HepG2 (cell line): ENCODE results near the gene EDN3. TPM values are rescaled to one million over a fixed set of nuclear protein-coding genes. Genes with fewer than 3 reads are reported as not detected.

Experiments
- ATAC-seq: fragments of 200-7000 bp; cut with Tn5 transposase; 3 replicates; pipeline ENCODE4 v1.9.1; 2020; ENCODE audit warnings: mild to moderate bottlenecking, moderate library complexity
- BruUV-seq: library from RNA; stranded (reverse); fragments of 400-500 nt; replicated peaks from 2 replicates; lab custom pipeline; 2021; lab: Mats Ljungman, UMichigan
- CTCF ChIA-PET: fragments of 300-600 bp; formaldehyde crosslinking; extraction: SDS; loops from one replicate; lab custom pipeline; 2021; ENCODE audit warnings: low total read pairs, inconsistent platforms, low intra/inter-chr PET ratio; lab: Yijun Ruan, JAX
- POLR2A ChIA-PET: fragments of 350-600 bp; sonication (Branson Sonifier 250); formaldehyde crosslinking; loops from one replicate; lab custom pipeline; 2020; ENCODE audit warnings: antibody characterized with exemption, inconsistent platforms; lab: Yijun Ruan, JAX
- DNase-seq: peaks from one replicate; pipeline ENCODE4 v3.0.0-alpha.2; 2015; ENCODE audit warnings: low spot score
- FAIRE-seq: peaks from 3 replicates; lab custom pipeline; 2011; peaks lifted over from hg19 to GRCh38; lab: Jason Lieb, UNC
- H2AFZ ChIP-seq: one replicate; pipeline ENCODE4 v1.6.1; 2011; ENCODE audit warnings: low read length, inconsistent platforms
- H3K27ac ChIP-seq: fragments of 300-600 bp; 3 replicates; pipeline ENCODE4 v1.8.0; 2011; ENCODE audit warnings: mixed run types, mild to moderate bottlenecking, mixed read lengths, low read length, inconsistent platforms; ENCODE audit not compliant: insufficient read depth; ENCODE audit errors: extremely low read length
- H3K27me3 ChIP-seq, 2 experiments: fragments of 200-600 bp in 1 of 2; 2 replicates in 1 of 2; 3 replicates in 1 of 2; pipeline versions ENCODE4 v1.6.0 to v1.8.0; 2011; ENCODE audit warnings: low read length in 2 of 2, mild to moderate bottlenecking in 2 of 2, moderate library complexity in 2 of 2, inconsistent platforms in 1 of 2; ENCODE audit not compliant: insufficient read depth in 2 of 2, control insufficient read depth in 1 of 2
- H3K36me3 ChIP-seq, 2 experiments: fragments of 200-600 bp in 1 of 2; replicated peaks in 1 of 2; 2 replicates in 1 of 2; 3 replicates in 1 of 2; pipeline versions ENCODE4 v1.5.1 to v1.8.0; 2011; ENCODE audit warnings: low read length in 2 of 2, inconsistent platforms in 1 of 2; ENCODE audit not compliant: insufficient read depth in 2 of 2, control insufficient read depth in 1 of 2
- H3K4me1 ChIP-seq: 2 replicates; pipeline ENCODE4 v1.5.1; 2012; ENCODE audit warnings: low read length, inconsistent platforms; ENCODE audit not compliant: insufficient read depth
- H3K4me2 ChIP-seq: 2 replicates; pipeline ENCODE4 v1.6.0; 2011; ENCODE audit warnings: low read depth, low read length, inconsistent platforms
- H3K4me3 ChIP-seq, 3 experiments: fragments of 200-600 bp in 1 of 3; sonication (generic), shearing (Covaris generic) in 1 of 3; replicated peaks in 1 of 3; 2 replicates each; pipeline ENCODE4 v1.5.1; 2011 to 2016; ENCODE audit warnings: low read length in 3 of 3, inconsistent platforms in 2 of 3, low read depth in 2 of 3, mild to moderate bottlenecking in 2 of 3, control low read depth in 1 of 3, mixed read lengths in 1 of 3; ENCODE audit not compliant: insufficient read depth in 1 of 3
- H3K79me2 ChIP-seq: one replicate; pipeline ENCODE4 v1.6.1; 2011; ENCODE audit warnings: low read length, inconsistent platforms; ENCODE audit not compliant: insufficient read depth
- H3K9ac ChIP-seq: 2 replicates; pipeline ENCODE4 v1.6.0; 2011; ENCODE audit warnings: mild to moderate bottlenecking, low read depth, low read length, inconsistent platforms; ENCODE audit not compliant: insufficient read depth
- H3K9me3 ChIP-seq: 2 replicates; pipeline ENCODE4 v1.5.1; 2012; ENCODE audit warnings: mild to moderate bottlenecking, low read length
- H4K20me1 ChIP-seq: 2 replicates; pipeline ENCODE4 v1.6.0; 2011; ENCODE audit warnings: inconsistent platforms, mild to moderate bottlenecking, low read length, moderate library complexity; ENCODE audit not compliant: insufficient read depth
- CEBPB ChIP-seq: IDR thresholded peaks from 2 replicates; pipeline ENCODE4 v1.6.1; 2011; ENCODE audit warnings: low read depth, low read length, improper control_type of control experiment, borderline replicate concordance
- HNRNPLL ChIP-seq: fragments of 200-400 bp; formaldehyde crosslinking; IDR thresholded peaks from 2 replicates; pipeline ENCODE4 v1.6.1; 2017; ENCODE audit warnings: mild to moderate bottlenecking, low read depth, low read length; ENCODE audit not compliant: poor library complexity, severe bottlenecking
- ZSCAN21 ChIP-seq: sonication (generic); formaldehyde crosslinking; IDR thresholded peaks from 2 replicates; pipeline ENCODE4 v1.8.0; 2022; ENCODE audit warnings: mild to moderate bottlenecking, missing genetic modification reagents, moderate library complexity, borderline replicate concordance
- WGBS: methylation state at CpG from one replicate; pipeline ENCODE4 v1.1.6; 2017; ENCODE audit warnings: low lambda C conversion rate; 5-methylcytosine and 5-hydroxymethylcytosine counted together
- in situ Hi-C: cut with HindIII; loops from 2 replicates; pipeline ENCODE4 v1.10.0; 2017; ENCODE audit warnings: low pct_unique_long_range_greater_than_20kb; ENCODE audit not compliant: extremely low pct_ligation_motif_present
- intact Hi-C: fragments of 100-400 bp; cut with micrococcal nuclease; formaldehyde crosslinking; loops from one replicate; pipeline ENCODE4 v1.10.0; 2022; ENCODE audit not compliant: unreplicated experiment
- polyA plus RNA-seq, 8 experiments: library from polyadenylated mRNA; depleted of rRNA in 3 of 8; stranded (reverse) in 7 of 8; unstranded in 1 of 8; fragments of >200 nt; fragmentation: Illumina TruSeq in 4 of 8; extraction: Trizol in 4 of 8; gene quantifications; 2 replicates each; pipeline versions ENCODE4 v1.2.1 to v1.2.3, GENCODE V29; 2011 to 2016; ENCODE audit warnings: low read depth in 4 of 8, missing spikeins in 1 of 8, mixed read lengths in 1 of 8; ENCODE audit not compliant: insufficient read depth in 1 of 8
- total RNA-seq, 5 experiments: library from RNA; depleted of rRNA; stranded (reverse); fragments of >200 nt; fragmentation: Illumina TruSeq; extraction: Trizol; gene quantifications; 2 replicates each; pipeline ENCODE4 v1.2.3, GENCODE V29; 2016; ENCODE audit warnings: low read depth in 1 of 5
- TF ChIP-seq, protein P1 (sequence below): sonication (generic); formaldehyde crosslinking; IDR thresholded peaks from 2 replicates; pipeline ENCODE4 v1.5.0; 2020; ENCODE audit warnings: missing genetic modification reagents, mild to moderate bottlenecking, borderline replicate concordance

EDN3 gene
- total and polyA plus RNA-seq, 2 of the 13 experiments (the other 11 are each of a cell fraction or from before 2014, with no cell fraction given), result not detected

- ATAC-seq, result peak; percentile 20; the same call in 1 of the 3 replicates
- H2AFZ ChIP-seq, result no peak overlapping the region
- peaks cover 0 to 42% of the 10 kb centered on the region in 2 experiments; a peak in 2 of 5 replicates for H3K27me3 ChIP-seq
- no peak overlapping the region for H3K27ac ChIP-seq
- H3K36me3 ChIP-seq, result no peaks in the 10 kb centered on the region
- no peaks in the 10 kb centered on the region for H4K20me1 ChIP-seq
- no TSS peak for BruUV-seq
- WGBS, result 20% methylated on average over 6 of the region's 6 CpGs
- intact Hi-C loops, result loop anchor here (1.0 kb wide), 1 partner anchor 18 kb away; no protein-coding TSS in a partner anchor
- H3K9ac ChIP-seq, result no peak overlapping the region
- H3K4me3 ChIP-seq, result no peak overlapping the region
- H3K4me1 ChIP-seq, result no peaks in the 10 kb centered on the region
- H3K9me3 ChIP-seq, result no peaks in the 10 kb centered on the region
- no peak for TF ChIP-seq ZSCAN21 (CRISPR knock-in tag)
- TF ChIP-seq, protein P1, sequence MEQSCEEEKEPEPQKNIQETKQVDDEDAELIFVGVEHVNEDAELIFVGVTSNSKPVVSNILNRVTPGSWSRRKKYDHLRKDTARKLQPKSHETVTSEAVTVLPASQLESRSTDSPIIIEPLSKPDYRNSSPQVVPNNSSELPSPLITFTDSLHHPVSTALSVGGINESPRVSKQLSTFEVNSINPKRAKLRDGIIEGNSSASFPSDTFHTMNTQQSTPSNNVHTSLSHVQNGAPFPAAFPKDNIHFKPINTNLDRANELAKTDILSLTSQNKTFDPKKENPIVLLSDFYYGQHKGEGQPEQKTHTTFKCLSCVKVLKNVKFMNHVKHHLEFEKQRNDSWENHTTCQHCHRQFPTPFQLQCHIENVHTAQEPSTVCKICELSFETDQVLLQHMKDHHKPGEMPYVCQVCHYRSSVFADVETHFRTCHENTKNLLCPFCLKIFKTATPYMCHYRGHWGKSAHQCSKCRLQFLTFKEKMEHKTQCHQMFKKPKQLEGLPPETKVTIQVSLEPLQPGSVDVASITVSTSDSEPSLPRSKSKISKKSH (CRISPR knock-in tag), result peak; percentile 8; the same call in 1 of the 2 replicates
- POLR2A ChIA-PET, result no interaction called here
- no peak for DNase-seq
- in situ Hi-C loops, result no loop called here
- FAIRE-seq, result no peak
- CTCF ChIA-PET, result no interaction called here
- H3K4me2 ChIP-seq, result no peak overlapping the region
- H3K79me2 ChIP-seq, result no peaks in the 10 kb centered on the region
These were observed 64.2 kb downstream of the EDN3 start for GRCh38 chr20:59364611-59365010.

- intact Hi-C loops, result no loop called here
- Histone ChIP-seq H3K79me2 (no peaks in the 10 kb centered on the region), H3K4me1 (no peaks in the 10 kb centered on the region), H3K9me3 (no peaks in the 10 kb centered on the region), H4K20me1 (no peaks in the 10 kb centered on the region), H3K4me2 (no peak overlapping the region), H3K27ac (no peak overlapping the region), H2AFZ (no peak overlapping the region), H3K36me3 (no peaks in the 10 kb centered on the region)
- ChIA-PET CTCF (no interaction called here), POLR2A (no interaction called here)
- WGBS, result 49% methylated on average over 24 of the region's 24 CpGs
- no peak for ATAC-seq
- DNase-seq, result no peak
- peak; percentile 20 for TF ChIP-seq HNRNPLL
- no peak for TF ChIP-seq CEBPB
- TF ChIP-seq, all 625 proteins: peak for 1
- in situ Hi-C loops, result no loop called here
- peaks cover 2 to 36% of the 10 kb centered on the region in 2 experiments; a peak in 2 of 5 replicates for H3K27me3 ChIP-seq
- BruUV-seq, result no TSS peak
- H3K9ac ChIP-seq, result no peak overlapping the region
- no peak for FAIRE-seq
- no peak overlapping the region for H3K4me3 ChIP-seq
These were observed 65.3 kb downstream of the EDN3 start for GRCh38 chr20:59365611-59366285.
